ENCODE measurements around the gene ASS1. TPM values are rescaled to one million over a fixed set of nuclear protein-coding genes. Genes with fewer than 3 reads are reported as not detected.

The ASS1 gene
- total and polyA plus RNA-seq, 5 donors: 37.6 to 88.3 (median 60.4) TPM

- H3K9me3 ChIP-seq (ENCODE audit: control insufficient read depth, low read length): no peaks in the 10 kb centered on the region
- no peaks in the 10 kb centered on the region for H3K4me1 ChIP-seq (ENCODE audit: control insufficient read depth, insufficient read depth, low read length)
- WGBS: 94% methylated on average over 22 of the region's 22 CpGs
- DNase-seq (peak in 1 of 3 donors; percentile 46), ATAC-seq (no peak)
- H3K27ac ChIP-seq (ENCODE audit: low read length): no peak overlapping the region
- no peaks in the 10 kb centered on the region for H3K27me3 ChIP-seq (ENCODE audit: control insufficient read depth, insufficient read depth)
- H3K4me3 ChIP-seq (ENCODE audit: low read length): no peak overlapping the region
- intact Hi-C loops (cut with DNase I): no loop called here
Observed at GRCh38 chr9:130405657-130406257, 39.0 kb upstream of the ASS1 start.

GRCh38 chr9:130406278-130406895 is 38.4 kb upstream of the ASS1 start:
- no peaks in the 10 kb centered on the region for H3K9me3 ChIP-seq (ENCODE audit: control insufficient read depth, low read length)
- WGBS: 88% methylated on average over 10 of the region's 10 CpGs
- ATAC-seq (no peak), DNase-seq (peak in 1 of 3 donors; percentile 46)
- no peaks in the 10 kb centered on the region for H3K27me3 ChIP-seq (ENCODE audit: control insufficient read depth, insufficient read depth)
- H3K27ac ChIP-seq (ENCODE audit: low read length): no peak overlapping the region
- H3K4me1 ChIP-seq (ENCODE audit: control insufficient read depth, insufficient read depth, low read length): no peaks in the 10 kb centered on the region
- intact Hi-C loops (cut with DNase I): no loop called here
- no peak overlapping the region for H3K4me3 ChIP-seq (ENCODE audit: low read length)

GRCh38 chr9:130407916-130408663 is 36.7 kb upstream of the ASS1 start:
- ATAC-seq (no peak), DNase-seq (no peak)

GRCh38 chr9:130408669-130409068 is 36.1 kb upstream of the ASS1 start:
- no peak overlapping the region for H3K27ac ChIP-seq (ENCODE audit: low read length)
- 91% methylated on average over 9 of the region's 9 CpGs for WGBS

More at GRCh38 chr9:130407916-130408663, 36.7 kb upstream of the ASS1 start:
- Histone ChIP-seq H3K27me3 (ENCODE audit: control insufficient read depth, insufficient read depth) (no peaks in the 10 kb centered on the region), H3K27ac (ENCODE audit: low read length) (no peak overlapping the region), H3K4me1 (ENCODE audit: control insufficient read depth, insufficient read depth, low read length) (no peaks in the 10 kb centered on the region), H3K9me3 (ENCODE audit: control insufficient read depth, low read length) (no peaks in the 10 kb centered on the region), H3K4me3 (ENCODE audit: low read length) (no peak overlapping the region)
- intact Hi-C loops (cut with DNase I): no loop called here
- WGBS: 79% methylated on average over 9 of the region's 9 CpGs

GRCh38 chr9:130409246-130409645 is 35.5 kb upstream of the ASS1 start:
- Histone ChIP-seq H3K27ac (ENCODE audit: low read length) (no peak overlapping the region), H3K9me3 (ENCODE audit: control insufficient read depth, low read length) (no peaks in the 10 kb centered on the region), H3K27me3 (ENCODE audit: control insufficient read depth, insufficient read depth) (no peaks in the 10 kb centered on the region), H3K4me1 (ENCODE audit: control insufficient read depth, insufficient read depth, low read length) (no peaks in the 10 kb centered on the region), H3K4me3 (ENCODE audit: low read length) (no peak overlapping the region)
- peak in 1 of 3 donors; percentile 21 for DNase-seq
- 80% methylated on average over 4 of the region's 4 CpGs for WGBS
- ATAC-seq: no peak
- intact Hi-C loops (cut with DNase I): no loop called here

More at GRCh38 chr9:130408669-130409068, 36.1 kb upstream of the ASS1 start:
- no peak overlapping the region for H3K4me3 ChIP-seq (ENCODE audit: low read length)
- intact Hi-C loops (cut with DNase I): no loop called here
- peak in 1 of 3 donors; percentile 12 for DNase-seq
- no peak for ATAC-seq
- H3K27me3 ChIP-seq (ENCODE audit: control insufficient read depth, insufficient read depth): no peaks in the 10 kb centered on the region
- H3K9me3 ChIP-seq (ENCODE audit: control insufficient read depth, low read length): no peaks in the 10 kb centered on the region
- H3K4me1 ChIP-seq (ENCODE audit: control insufficient read depth, insufficient read depth, low read length): no peaks in the 10 kb centered on the region

GRCh38 chr9:130410443-130410842 is 34.3 kb upstream of the ASS1 start:
- Histone ChIP-seq H3K27me3 (ENCODE audit: control insufficient read depth, insufficient read depth) (no peaks in the 10 kb centered on the region), H3K9me3 (ENCODE audit: control insufficient read depth, low read length) (no peaks in the 10 kb centered on the region), H3K27ac (ENCODE audit: low read length) (no peak overlapping the region), H3K4me1 (ENCODE audit: control insufficient read depth, insufficient read depth, low read length) (no peaks in the 10 kb centered on the region), H3K4me3 (ENCODE audit: low read length) (no peak overlapping the region)
- intact Hi-C loops (cut with DNase I): no loop called here
- DNase-seq (no peak), ATAC-seq (no peak)
- 82% methylated on average over 12 of the region's 12 CpGs for WGBS

GRCh38 chr9:130411566-130411915 is 33.2 kb upstream of the ASS1 start:
- WGBS: 79% methylated on average over 3 of the region's 3 CpGs
- no peaks in the 10 kb centered on the region for H3K27me3 ChIP-seq (ENCODE audit: control insufficient read depth, insufficient read depth)
- no peaks in the 10 kb centered on the region for H3K4me1 ChIP-seq (ENCODE audit: control insufficient read depth, insufficient read depth, low read length)
- no peak overlapping the region for H3K4me3 ChIP-seq (ENCODE audit: low read length)
- DNase-seq: no peak
- H3K9me3 ChIP-seq (ENCODE audit: control insufficient read depth, low read length): no peaks in the 10 kb centered on the region
- ATAC-seq: no peak
- intact Hi-C loops (cut with DNase I): no loop called here
- no peak overlapping the region for H3K27ac ChIP-seq (ENCODE audit: low read length)

- intact Hi-C loops (cut with DNase I): no loop called here
- DNase-seq: no peak
- no peaks in the 10 kb centered on the region for H3K9me3 ChIP-seq (ENCODE audit: control insufficient read depth, low read length)
- H3K4me3 ChIP-seq (ENCODE audit: low read length): no peak overlapping the region
- H3K27me3 ChIP-seq (ENCODE audit: control insufficient read depth, insufficient read depth): no peaks in the 10 kb centered on the region
- H3K27ac ChIP-seq (ENCODE audit: low read length): no peak overlapping the region
- no peaks in the 10 kb centered on the region for H3K4me1 ChIP-seq (ENCODE audit: control insufficient read depth, insufficient read depth, low read length)
- WGBS: 93% methylated on average over 12 of the region's 12 CpGs
- no peak for ATAC-seq
Observed at GRCh38 chr9:130414081-130414731, 30.6 kb upstream of the ASS1 start.

- ATAC-seq: no peak
- intact Hi-C loops (cut with DNase I): no loop called here
- Histone ChIP-seq H3K4me1 (ENCODE audit: control insufficient read depth, insufficient read depth, low read length) (no peaks in the 10 kb centered on the region), H3K4me3 (ENCODE audit: low read length) (no peak overlapping the region), H3K27ac (ENCODE audit: low read length) (no peak overlapping the region), H3K27me3 (ENCODE audit: control insufficient read depth, insufficient read depth) (no peaks in the 10 kb centered on the region), H3K9me3 (ENCODE audit: control insufficient read depth, low read length) (no peaks in the 10 kb centered on the region)
- WGBS: 78% methylated on average over 11 of the region's 11 CpGs
- DNase-seq: peak in 2 of 3 donors; percentile 6 to 35
Observed at GRCh38 chr9:130414910-130415746, 29.6 kb upstream of the ASS1 start.

- ATAC-seq: no peak
- intact Hi-C loops (cut with DNase I): no loop called here
- no peaks in the 10 kb centered on the region for H3K27me3 ChIP-seq (ENCODE audit: control insufficient read depth, insufficient read depth)
- H3K4me1 ChIP-seq (ENCODE audit: control insufficient read depth, insufficient read depth, low read length): no peaks in the 10 kb centered on the region
- no peaks in the 10 kb centered on the region for H3K9me3 ChIP-seq (ENCODE audit: control insufficient read depth, low read length)
- 82% methylated on average over 5 of the region's 5 CpGs for WGBS
- peak in 1 of 3 donors; percentile 4 for DNase-seq
- H3K4me3 ChIP-seq (ENCODE audit: low read length): no peak overlapping the region
- H3K27ac ChIP-seq (ENCODE audit: low read length): no peak overlapping the region
Observed at GRCh38 chr9:130417602-130418001, 27.2 kb upstream of the ASS1 start.
